ENCODE data around the gene FCHSD2. TPM values are rescaled to one million over a fixed set of nuclear protein-coding genes. Genes with fewer than 3 reads are reported as not detected.

The FCHSD2 gene
- total RNA-seq, 4 donors from 2014 or later: 17.0 to 40.0 (median 27.0) TPM

GRCh38 chr11:72897506-72897905 is 244.6 kb downstream of the FCHSD2 start:
- H3K27me3 ChIP-seq: no peaks in the 10 kb centered on the region
- TF ChIP-seq POLR2AphosphoS5 (IDR thresholded peaks at IDR 0.05) (no peak), CTCF (IDR thresholded peaks at IDR 0.05) (no peak), EP300 (IDR thresholded peaks at IDR 0.05) (no peak), POLR2A (IDR thresholded peaks at IDR 0.05) (no peak)
- no peak overlapping the region for H3K27ac ChIP-seq
- H3K4me1 ChIP-seq: no peaks in the 10 kb centered on the region
- H3K9me3 ChIP-seq: no peaks in the 10 kb centered on the region
- no peak for ATAC-seq
- H3K36me3 ChIP-seq: peaks cover 0 to 24% of the 10 kb centered on the region in 2 donors
- H3K4me3 ChIP-seq: no peak overlapping the region

GRCh38 chr11:72896431-72896830 is 245.7 kb downstream of the FCHSD2 start:
- no peaks in the 10 kb centered on the region for H3K4me1 ChIP-seq
- no peak for ATAC-seq
- H3K27me3 ChIP-seq: no peaks in the 10 kb centered on the region
- TF ChIP-seq POLR2A (IDR thresholded peaks at IDR 0.05): no peak
- TF ChIP-seq POLR2AphosphoS5 (IDR thresholded peaks at IDR 0.05): no peak
- no peak for TF ChIP-seq EP300 (IDR thresholded peaks at IDR 0.05)
- no peak for TF ChIP-seq CTCF (IDR thresholded peaks at IDR 0.05)
- H3K27ac ChIP-seq: no peak overlapping the region
- no peak overlapping the region for H3K4me3 ChIP-seq
- H3K36me3 ChIP-seq: peaks cover 0 to 20% of the 10 kb centered on the region in 2 donors
- 58 to 63% methylated on average over 1 of the region's 1 CpG for WGBS, 2 donors (ENCODE audit: low coverage in 1 of 2)
- no peaks in the 10 kb centered on the region for H3K9me3 ChIP-seq

- no peaks in the 10 kb centered on the region for H3K27me3 ChIP-seq
- H3K4me1 ChIP-seq: no peaks in the 10 kb centered on the region
- H3K9me3 ChIP-seq: no peaks in the 10 kb centered on the region
- no peak for TF ChIP-seq EP300 (IDR thresholded peaks at IDR 0.05)
- TF ChIP-seq POLR2AphosphoS5 (IDR thresholded peaks at IDR 0.05): no peak
- TF ChIP-seq POLR2A (IDR thresholded peaks at IDR 0.05): no peak
- no peak for TF ChIP-seq CTCF (IDR thresholded peaks at IDR 0.05)
- no peak overlapping the region for H3K27ac ChIP-seq
- WGBS, 2 donors (ENCODE audit: low coverage in 1 of 2): 95 to 98% methylated on average over 2 of the region's 2 CpGs
- H3K36me3 ChIP-seq: peaks cover 0 to 42% of the 10 kb centered on the region in 2 donors
- no peak overlapping the region for H3K4me3 ChIP-seq
- no peak for ATAC-seq
Observed at GRCh38 chr11:72890881-72891280, 251.2 kb downstream of the FCHSD2 start.

GRCh38 chr11:72886619-72887018 is 255.5 kb downstream of the FCHSD2 start:
- Histone ChIP-seq H3K27me3 (no peaks in the 10 kb centered on the region), H3K4me3 (no peak overlapping the region), H3K36me3 (peaks cover 0 to 67% of the 10 kb centered on the region in 2 donors), H3K9me3 (no peaks in the 10 kb centered on the region), H3K4me1 (no peaks in the 10 kb centered on the region), H3K27ac (no peak overlapping the region)
- TF ChIP-seq EP300 (IDR thresholded peaks at IDR 0.05) (no peak), POLR2A (IDR thresholded peaks at IDR 0.05) (no peak), CTCF (IDR thresholded peaks at IDR 0.05) (no peak), POLR2AphosphoS5 (IDR thresholded peaks at IDR 0.05) (no peak)
- no peak for ATAC-seq

- Histone ChIP-seq H3K4me3 (no peak overlapping the region), H3K36me3 (peaks cover 0 to 67% of the 10 kb centered on the region in 2 donors), H3K4me1 (no peaks in the 10 kb centered on the region), H3K27me3 (no peaks in the 10 kb centered on the region), H3K9me3 (no peaks in the 10 kb centered on the region), H3K27ac (no peak overlapping the region)
- WGBS, 2 donors (ENCODE audit: low coverage in 1 of 2): 100% methylated on average over 2 to 3 of the region's 3 CpGs
- TF ChIP-seq POLR2A (IDR thresholded peaks at IDR 0.05) (no peak), CTCF (IDR thresholded peaks at IDR 0.05) (no peak), EP300 (IDR thresholded peaks at IDR 0.05) (no peak), POLR2AphosphoS5 (IDR thresholded peaks at IDR 0.05) (no peak)
- ATAC-seq: no peak
Observed at GRCh38 chr11:72885749-72886609, 256.1 kb downstream of the FCHSD2 start.

Measured in gastroesophageal sphincter (tissue), 4 donors.